ENCODE data around the gene PHEX. TPM values are rescaled to one million over a fixed set of nuclear protein-coding genes. Genes with fewer than 3 reads are reported as not detected.

Gene PHEX
- total RNA-seq, 4 donors from 2014 or later: 0.05 TPM; not detected in 3

- TF ChIP-seq CTCF (IDR thresholded peaks at IDR 0.05 in 4 of 5, conservative IDR thresholded peaks at IDR 0.05 in 1 of 5): no peak
- TF ChIP-seq POLR2A (IDR thresholded peaks at IDR 0.05): no peak
- peaks cover 11 to 14% of the 10 kb centered on the region in 2 donors for H3K4me1 ChIP-seq
- no peaks in the 10 kb centered on the region for H3K36me3 ChIP-seq
- DNase-seq (no peak), ATAC-seq (no peak)
- in situ Hi-C loops (cut with MboI; ENCODE audit: low sequenced_read_pairs in 4 of 4): no loop called here
- no peak overlapping the region for H3K27ac ChIP-seq
- no peaks in the 10 kb centered on the region for H3K27me3 ChIP-seq
- H3K4me3 ChIP-seq: no peak overlapping the region
- no peaks in the 10 kb centered on the region for H3K9me3 ChIP-seq
- intact Hi-C loops (cut with DNase I; ENCODE audit: low total_unique reads): no loop called here
These were observed 264.7 kb downstream of the PHEX start for GRCh38 chrX:22296871-22297270.

DNA sequence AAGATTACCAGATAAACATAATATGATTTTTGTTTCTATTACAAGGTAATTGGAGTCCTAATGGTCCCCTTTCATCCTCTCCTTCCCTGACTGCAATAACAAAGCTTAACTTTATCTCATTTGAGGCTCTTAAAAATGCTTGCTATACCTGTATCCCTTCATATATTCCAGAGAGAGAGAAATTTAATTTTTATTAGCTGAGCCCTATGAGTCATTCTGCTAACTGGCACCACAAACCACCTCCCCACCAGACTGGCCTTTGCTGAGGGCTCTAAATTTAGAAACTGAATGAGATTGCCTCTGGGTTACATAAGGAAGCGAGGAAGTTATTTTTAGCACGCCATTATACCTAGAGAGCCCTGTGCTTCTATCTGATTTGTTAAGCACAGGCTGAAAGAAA lies 268.0 kb downstream of the PHEX start:
- peak; percentile 24 to 40 for DNase-seq
- Histone ChIP-seq H3K4me1 (peaks cover 11 to 14% of the 10 kb centered on the region in 2 donors), H3K27me3 (no peaks in the 10 kb centered on the region), H3K27ac (peak overlapping the region; percentile 42 to 67 (median 60)), H3K9me3 (no peaks in the 10 kb centered on the region), H3K36me3 (no peaks in the 10 kb centered on the region), H3K4me3 (no peak overlapping the region)
- in situ Hi-C loops (cut with MboI; ENCODE audit: low sequenced_read_pairs in 4 of 4): no loop called here
- TF ChIP-seq CTCF (IDR thresholded peaks at IDR 0.05 in 4 of 5, conservative IDR thresholded peaks at IDR 0.05 in 1 of 5) (no peak), POLR2A (IDR thresholded peaks at IDR 0.05) (no peak)
- peak; percentile 99 to 100 for ATAC-seq
- intact Hi-C loops (cut with DNase I; ENCODE audit: low total_unique reads): no loop called here

Other genes starting within 250 kb of the PHEX start
- gene MBTPS2, start 192.7 kb upstream of the PHEX start, total RNA-seq: 10 to 100 TPM in 1 of 4 donors, 1 to 10 TPM in 3; 4.5 to 11.3 (median 6.0) TPM
- gene YY2, start 176.3 kb upstream of the PHEX start, total RNA-seq: under 1 TPM in 3 of 4 donors, not detected in 1; 0.16 to 0.92 (median 0.75) TPM
- 10 to 100 TPM in 3 of 4 donors, 1 to 10 TPM in 1; 9.3 to 32.0 (median 20.0) TPM for gene SMS, start 91.6 kb upstream of the PHEX start, total RNA-seq
- gene CBLL2, start 240.6 kb downstream of the PHEX start, total RNA-seq: not detected

All from gastrocnemius medialis (tissue), 4 donors.